NCI-H82 (cell line): Measurements from ENCODE around the gene CHORDC1.
"Not testable (repeated sequence)": the region's sequence is repeated elsewhere in the genome, so short reads cannot be mapped to it uniquely, and the experiment has no call there.

Source experiments
- DNase-seq: peaks from one replicate; lab custom pipeline; 2025; lab: John Stamatoyannopoulos, UW

The CHORDC1 gene

GRCh38 chr11:90222459-90223247 lies at the start of gene CHORDC1:
TSS of gene CHORDC1 (minus strand) at chr11:90223049. CDS start at chr11:90222954, 95 bp downstream.
- peak; percentile 86 for DNase-seq

GRCh38 chr11:90257158-90257525 lies 34.3 kb upstream of the CHORDC1 start:
- DNase-seq: no peak

GRCh38 chr11:90256404-90257157 lies 33.7 kb upstream of the CHORDC1 start:
- DNase-seq: no peak

GRCh38 chr11:90254065-90254464 lies 31.2 kb upstream of the CHORDC1 start:
- no peak for DNase-seq

GRCh38 chr11:90252053-90252452 lies 29.2 kb upstream of the CHORDC1 start:
- DNase-seq: no peak

GRCh38 chr11:90251599-90251998 lies 28.8 kb upstream of the CHORDC1 start:
- no peak for DNase-seq

GRCh38 chr11:90250970-90251369 lies 28.1 kb upstream of the CHORDC1 start:
- no peak for DNase-seq

- no peak for DNase-seq
These were observed 23.6 kb upstream of the CHORDC1 start for GRCh38 chr11:90246468-90246867.

- DNase-seq: peak; percentile 14
These were observed 20.7 kb upstream of the CHORDC1 start for GRCh38 chr11:90243534-90243933.

GRCh38 chr11:90242894-90243416 lies 20.1 kb upstream of the CHORDC1 start:
- no peak for DNase-seq

GRCh38 chr11:90241414-90241813 lies 18.6 kb upstream of the CHORDC1 start:
- no peak for DNase-seq

- DNase-seq: not testable (repeated sequence)
These were observed 17.3 kb upstream of the CHORDC1 start for GRCh38 chr11:90239967-90240636.

- no peak for DNase-seq
These were observed 14.2 kb upstream of the CHORDC1 start for GRCh38 chr11:90237004-90237403.

- DNase-seq: no peak
These were observed 12.7 kb upstream of the CHORDC1 start for GRCh38 chr11:90235526-90235925.

GRCh38 chr11:90234977-90235376 lies 12.1 kb upstream of the CHORDC1 start:
- no peak for DNase-seq

- DNase-seq: no peak
These were observed 6.9 kb upstream of the CHORDC1 start for GRCh38 chr11:90229791-90230190.

GRCh38 chr11:90228056-90228455 lies 5.2 kb upstream of the CHORDC1 start:
- DNase-seq: no peak

- DNase-seq: no peak
These were observed 368 bp upstream of the CHORDC1 start for GRCh38 chr11:90223248-90223585.

GRCh38 chr11:90221803-90222458 lies 918 bp downstream of the CHORDC1 start:
- DNase-seq: no peak

GRCh38 chr11:90220391-90220790 lies 2.5 kb downstream of the CHORDC1 start:
- DNase-seq: no peak

GRCh38 chr11:90219438-90219837 lies 3.4 kb downstream of the CHORDC1 start:
- no peak for DNase-seq

- peak; percentile 12 for DNase-seq
These were observed 4.2 kb downstream of the CHORDC1 start for GRCh38 chr11:90218606-90219005.
